Measurements from ENCODE around the gene ESYT2.

ESYT2 gene

GRCh38 chr7:158789842-158790241 is 39.5 kb downstream of the ESYT2 start:
- Histone ChIP-seq H3K9ac (ENCODE audit: low read depth, low read length) (no peak overlapping the region), H3K36me3 (ENCODE audit: insufficient read depth, low read depth, low read length) (peaks cover 59% of the 10 kb centered on the region), H3K27me3 (ENCODE audit: insufficient read depth, low read length) (no peaks in the 10 kb centered on the region), H3K4me3 (ENCODE audit: low read length) (no peak overlapping the region), H3K4me1 (ENCODE audit: insufficient read depth, low read length) (no peaks in the 10 kb centered on the region), H3K27ac (ENCODE audit: low read length) (no peak overlapping the region), H3K9me3 (ENCODE audit: insufficient read depth, low read depth, low read length) (no peaks in the 10 kb centered on the region)

GRCh38 chr7:158786898-158787297 is 42.4 kb downstream of the ESYT2 start:
- Histone ChIP-seq H3K9me3 (ENCODE audit: insufficient read depth, low read depth, low read length) (peaks cover 5% of the 10 kb centered on the region), H3K27me3 (ENCODE audit: insufficient read depth, low read length) (no peaks in the 10 kb centered on the region), H3K27ac (ENCODE audit: low read length) (no peak overlapping the region), H3K36me3 (ENCODE audit: insufficient read depth, low read depth, low read length) (peaks cover 59% of the 10 kb centered on the region), H3K4me1 (ENCODE audit: insufficient read depth, low read length) (no peaks in the 10 kb centered on the region), H3K4me3 (ENCODE audit: low read length) (no peak overlapping the region), H3K9ac (ENCODE audit: low read depth, low read length) (no peak overlapping the region)

GRCh38 chr7:158784270-158784669 is 45.0 kb downstream of the ESYT2 start:
- H3K4me3 ChIP-seq (ENCODE audit: low read length): no peak overlapping the region
- H3K9ac ChIP-seq (ENCODE audit: low read depth, low read length): no peak overlapping the region
- H3K36me3 ChIP-seq (ENCODE audit: insufficient read depth, low read depth, low read length): peaks cover 61% of the 10 kb centered on the region
- no peak overlapping the region for H3K27ac ChIP-seq (ENCODE audit: low read length)
- H3K27me3 ChIP-seq (ENCODE audit: insufficient read depth, low read length): no peaks in the 10 kb centered on the region
- H3K4me1 ChIP-seq (ENCODE audit: insufficient read depth, low read length): no peaks in the 10 kb centered on the region
- peaks cover 14% of the 10 kb centered on the region for H3K9me3 ChIP-seq (ENCODE audit: insufficient read depth, low read depth, low read length)

- Histone ChIP-seq H3K36me3 (ENCODE audit: insufficient read depth, low read depth, low read length) (peaks cover 56% of the 10 kb centered on the region), H3K4me3 (ENCODE audit: low read length) (no peak overlapping the region), H3K27me3 (ENCODE audit: insufficient read depth, low read length) (no peaks in the 10 kb centered on the region), H3K9ac (ENCODE audit: low read depth, low read length) (no peak overlapping the region), H3K4me1 (ENCODE audit: insufficient read depth, low read length) (no peaks in the 10 kb centered on the region), H3K9me3 (ENCODE audit: insufficient read depth, low read depth, low read length) (peaks cover 14% of the 10 kb centered on the region), H3K27ac (ENCODE audit: low read length) (no peak overlapping the region)
Measured at GRCh38 chr7:158783595-158783994, 45.7 kb downstream of the ESYT2 start.

GRCh38 chr7:158782761-158783401 is 46.4 kb downstream of the ESYT2 start:
- Histone ChIP-seq H3K36me3 (ENCODE audit: insufficient read depth, low read depth, low read length) (peaks cover 55% of the 10 kb centered on the region), H3K4me1 (ENCODE audit: insufficient read depth, low read length) (no peaks in the 10 kb centered on the region), H3K9me3 (ENCODE audit: insufficient read depth, low read depth, low read length) (peaks cover 14% of the 10 kb centered on the region), H3K9ac (ENCODE audit: low read depth, low read length) (no peak overlapping the region), H3K27me3 (ENCODE audit: insufficient read depth, low read length) (no peaks in the 10 kb centered on the region), H3K4me3 (ENCODE audit: low read length) (no peak overlapping the region), H3K27ac (ENCODE audit: low read length) (no peak overlapping the region)

- no peaks in the 10 kb centered on the region for H3K27me3 ChIP-seq (ENCODE audit: insufficient read depth, low read length)
- no peak overlapping the region for H3K9ac ChIP-seq (ENCODE audit: low read depth, low read length)
- no peaks in the 10 kb centered on the region for H3K4me1 ChIP-seq (ENCODE audit: insufficient read depth, low read length)
- H3K4me3 ChIP-seq (ENCODE audit: low read length): no peak overlapping the region
- H3K9me3 ChIP-seq (ENCODE audit: insufficient read depth, low read depth, low read length): peaks cover 14% of the 10 kb centered on the region
- no peak overlapping the region for H3K27ac ChIP-seq (ENCODE audit: low read length)
- peaks cover 47% of the 10 kb centered on the region for H3K36me3 ChIP-seq (ENCODE audit: insufficient read depth, low read depth, low read length)
Measured at GRCh38 chr7:158781974-158782664, 47.2 kb downstream of the ESYT2 start.

- H3K9ac ChIP-seq (ENCODE audit: low read depth, low read length): no peak overlapping the region
- H3K4me3 ChIP-seq (ENCODE audit: low read length): no peak overlapping the region
- H3K4me1 ChIP-seq (ENCODE audit: insufficient read depth, low read length): no peaks in the 10 kb centered on the region
- peaks cover 14% of the 10 kb centered on the region for H3K9me3 ChIP-seq (ENCODE audit: insufficient read depth, low read depth, low read length)
- H3K36me3 ChIP-seq (ENCODE audit: insufficient read depth, low read depth, low read length): peaks cover 41% of the 10 kb centered on the region
- H3K27me3 ChIP-seq (ENCODE audit: insufficient read depth, low read length): no peaks in the 10 kb centered on the region
- H3K27ac ChIP-seq (ENCODE audit: low read length): no peak overlapping the region
Measured at GRCh38 chr7:158781217-158781973, 47.9 kb downstream of the ESYT2 start.

GRCh38 chr7:158779061-158780000 is 50.0 kb downstream of the ESYT2 start:
- H3K36me3 ChIP-seq (ENCODE audit: insufficient read depth, low read depth, low read length): peaks cover 33% of the 10 kb centered on the region
- no peak overlapping the region for H3K4me3 ChIP-seq (ENCODE audit: low read length)
- H3K4me1 ChIP-seq (ENCODE audit: insufficient read depth, low read length): no peaks in the 10 kb centered on the region
- no peaks in the 10 kb centered on the region for H3K27me3 ChIP-seq (ENCODE audit: insufficient read depth, low read length)
- no peak overlapping the region for H3K9ac ChIP-seq (ENCODE audit: low read depth, low read length)
- H3K9me3 ChIP-seq (ENCODE audit: insufficient read depth, low read depth, low read length): peaks cover 14% of the 10 kb centered on the region
- no peak overlapping the region for H3K27ac ChIP-seq (ENCODE audit: low read length)

- Histone ChIP-seq H3K9ac (ENCODE audit: low read depth, low read length) (no peak overlapping the region), H3K4me3 (ENCODE audit: low read length) (no peak overlapping the region), H3K36me3 (ENCODE audit: insufficient read depth, low read depth, low read length) (peaks cover 33% of the 10 kb centered on the region), H3K9me3 (ENCODE audit: insufficient read depth, low read depth, low read length) (peaks cover 14% of the 10 kb centered on the region), H3K27me3 (ENCODE audit: insufficient read depth, low read length) (no peaks in the 10 kb centered on the region), H3K4me1 (ENCODE audit: insufficient read depth, low read length) (no peaks in the 10 kb centered on the region), H3K27ac (ENCODE audit: low read length) (no peak overlapping the region)
Measured at GRCh38 chr7:158778471-158778870, 50.8 kb downstream of the ESYT2 start.

- Histone ChIP-seq H3K27ac (ENCODE audit: low read length) (no peak overlapping the region), H3K9me3 (ENCODE audit: insufficient read depth, low read depth, low read length) (peaks cover 14% of the 10 kb centered on the region), H3K4me3 (ENCODE audit: low read length) (no peak overlapping the region), H3K4me1 (ENCODE audit: insufficient read depth, low read length) (no peaks in the 10 kb centered on the region), H3K9ac (ENCODE audit: low read depth, low read length) (no peak overlapping the region), H3K27me3 (ENCODE audit: insufficient read depth, low read length) (no peaks in the 10 kb centered on the region), H3K36me3 (ENCODE audit: insufficient read depth, low read depth, low read length) (peaks cover 33% of the 10 kb centered on the region)
Measured at GRCh38 chr7:158777793-158778192, 51.5 kb downstream of the ESYT2 start.

GRCh38 chr7:158776474-158776873 is 52.8 kb downstream of the ESYT2 start:
- H3K36me3 ChIP-seq (ENCODE audit: insufficient read depth, low read depth, low read length): peaks cover 20% of the 10 kb centered on the region
- no peaks in the 10 kb centered on the region for H3K27me3 ChIP-seq (ENCODE audit: insufficient read depth, low read length)
- H3K9ac ChIP-seq (ENCODE audit: low read depth, low read length): no peak overlapping the region
- no peak overlapping the region for H3K4me3 ChIP-seq (ENCODE audit: low read length)
- H3K9me3 ChIP-seq (ENCODE audit: insufficient read depth, low read depth, low read length): peaks cover 5% of the 10 kb centered on the region; the same call in 1 of the 2 replicates
- H3K4me1 ChIP-seq (ENCODE audit: insufficient read depth, low read length): no peaks in the 10 kb centered on the region
- no peak overlapping the region for H3K27ac ChIP-seq (ENCODE audit: low read length)
